IPS DF 6.9 (cell line): ENCODE results near the gene SCARB1.
"Not testable (repeated sequence)": the region's sequence is repeated elsewhere in the genome, so short reads cannot be mapped to it uniquely, and the experiment has no call there.

Experiments used
- DNase-seq: peaks from one replicate; pipeline ENCODE4 v3.0.0-alpha.2; 2013; ENCODE audit warnings: low read depth, low spot score
- H3K27ac ChIP-seq: one replicate; pipeline ENCODE4 v1.5.1; 2013; ENCODE audit warnings: low read length, control low read depth
- H3K27me3 ChIP-seq: 2 replicates; pipeline ENCODE4 v1.6.1; 2013; ENCODE audit warnings: mild to moderate bottlenecking, low read length; ENCODE audit not compliant: control insufficient read depth, insufficient read depth
- H3K36me3 ChIP-seq: 2 replicates; pipeline ENCODE4 v1.6.1; 2013; ENCODE audit warnings: low read length; ENCODE audit not compliant: control insufficient read depth, insufficient read depth
- H3K4me1 ChIP-seq: 2 replicates; pipeline ENCODE4 v1.6.1; 2013; ENCODE audit warnings: low read length; ENCODE audit not compliant: control insufficient read depth, insufficient read depth
- H3K4me3 ChIP-seq: 2 replicates; pipeline ENCODE4 v1.5.1; 2013; ENCODE audit warnings: mild to moderate bottlenecking, low read length
- H3K9me3 ChIP-seq: 2 replicates; pipeline ENCODE4 v1.6.1; 2013; ENCODE audit warnings: low read length, inconsistent platforms; ENCODE audit not compliant: control insufficient read depth, insufficient read depth
- WGBS: extraction: QIAGEN DNeasy Blood & Tissue Kit; methylation state at CpG from one replicate; pipeline ENCODE4 v1.1.7; 2013; ENCODE audit warnings: mixed read lengths, missing lambda C conversion rate; ENCODE audit not compliant: insufficient read length, insufficient coverage; 5-methylcytosine and 5-hydroxymethylcytosine counted together

The SCARB1 gene

GRCh38 chr12:124883263-124884130, 19.8 kb upstream of the SCARB1 start:
- Histone ChIP-seq H3K4me3 (no peak overlapping the region), H3K27me3 (no peaks in the 10 kb centered on the region), H3K4me1 (peaks cover 6% of the 10 kb centered on the region), H3K9me3 (no peaks in the 10 kb centered on the region), H3K36me3 (no peaks in the 10 kb centered on the region), H3K27ac (no peak overlapping the region)
- no peak for DNase-seq
- no CpG with 5 or more reads among the region's 10 CpGs for WGBS

GRCh38 chr12:124881123-124881522, 17.5 kb upstream of the SCARB1 start:
- Histone ChIP-seq H3K4me1 (peaks cover 6% of the 10 kb centered on the region), H3K27me3 (no peaks in the 10 kb centered on the region), H3K9me3 (no peaks in the 10 kb centered on the region), H3K4me3 (no peak overlapping the region), H3K36me3 (no peaks in the 10 kb centered on the region), H3K27ac (no peak overlapping the region)
- no CpG with 5 or more reads among the region's 10 CpGs for WGBS
- no peak for DNase-seq

- not testable (repeated sequence) for H3K27ac ChIP-seq, H3K27me3 ChIP-seq, H3K4me1 ChIP-seq, H3K4me3 ChIP-seq, H3K9me3 ChIP-seq, H3K36me3 ChIP-seq, DNase-seq
- no CpG with 5 or more reads among the region's 11 CpGs for WGBS
Measured at GRCh38 chr12:124880335-124880734, 16.7 kb upstream of the SCARB1 start.

GRCh38 chr12:124878795-124879516, 15.3 kb upstream of the SCARB1 start:
- no peak overlapping the region for H3K27ac ChIP-seq
- no peaks in the 10 kb centered on the region for H3K9me3 ChIP-seq
- WGBS = no CpG with 5 or more reads among the region's 18 CpGs
- DNase-seq = no peak
- no peaks in the 10 kb centered on the region for H3K27me3 ChIP-seq
- no peaks in the 10 kb centered on the region for H3K36me3 ChIP-seq
- no peaks in the 10 kb centered on the region; the same call in 1 of the 2 replicates for H3K4me1 ChIP-seq
- H3K4me3 ChIP-seq = no peak overlapping the region

- Histone ChIP-seq H3K4me1 (no peaks in the 10 kb centered on the region), H3K27me3 (no peaks in the 10 kb centered on the region), H3K4me3 (no peak overlapping the region; the same call in 1 of the 2 replicates), H3K27ac (no peak overlapping the region), H3K36me3 (no peaks in the 10 kb centered on the region), H3K9me3 (no peaks in the 10 kb centered on the region)
- no CpG with 5 or more reads among the region's 3 CpGs for WGBS
- no peak for DNase-seq
Measured at GRCh38 chr12:124877423-124877822, 13.8 kb upstream of the SCARB1 start.

- Histone ChIP-seq H3K4me1 (no peaks in the 10 kb centered on the region), H3K4me3 (no peak overlapping the region), H3K36me3 (no peaks in the 10 kb centered on the region), H3K9me3 (no peaks in the 10 kb centered on the region), H3K27me3 (no peaks in the 10 kb centered on the region), H3K27ac (no peak overlapping the region)
- no CpG with 5 or more reads among the region's 2 CpGs for WGBS
- DNase-seq = no peak
Measured at GRCh38 chr12:124876171-124876570, 12.5 kb upstream of the SCARB1 start.

GRCh38 chr12:124875803-124876132, 12.1 kb upstream of the SCARB1 start:
- H3K27ac ChIP-seq = no peak overlapping the region
- no peaks in the 10 kb centered on the region for H3K36me3 ChIP-seq
- no peak overlapping the region for H3K4me3 ChIP-seq
- DNase-seq = no peak
- no peaks in the 10 kb centered on the region for H3K4me1 ChIP-seq
- H3K27me3 ChIP-seq = no peaks in the 10 kb centered on the region
- no CpG with 5 or more reads among the region's 2 CpGs for WGBS
- no peaks in the 10 kb centered on the region for H3K9me3 ChIP-seq

- DNase-seq = no peak
- no CpG with 5 or more reads among the region's 14 CpGs for WGBS
- H3K36me3 ChIP-seq = no peaks in the 10 kb centered on the region
- no peak overlapping the region for H3K27ac ChIP-seq
- H3K4me1 ChIP-seq = no peaks in the 10 kb centered on the region
- H3K4me3 ChIP-seq = no peak overlapping the region
- no peaks in the 10 kb centered on the region for H3K27me3 ChIP-seq
- H3K9me3 ChIP-seq = no peaks in the 10 kb centered on the region
Measured at GRCh38 chr12:124874988-124875802, 11.5 kb upstream of the SCARB1 start.

GRCh38 chr12:124874188-124874587, 10.5 kb upstream of the SCARB1 start:
- no CpG with 5 or more reads among the region's 4 CpGs for WGBS
- no peaks in the 10 kb centered on the region for H3K27me3 ChIP-seq
- peaks cover 1% of the 10 kb centered on the region; the same call in 1 of the 2 replicates for H3K4me1 ChIP-seq
- H3K36me3 ChIP-seq = no peaks in the 10 kb centered on the region
- no peak for DNase-seq
- no peak overlapping the region for H3K4me3 ChIP-seq
- no peaks in the 10 kb centered on the region for H3K9me3 ChIP-seq
- no peak overlapping the region for H3K27ac ChIP-seq

- no peak for DNase-seq
- Histone ChIP-seq H3K4me1 (peaks cover 3% of the 10 kb centered on the region; the same call in 1 of the 2 replicates), H3K4me3 (no peak overlapping the region), H3K27me3 (no peaks in the 10 kb centered on the region), H3K36me3 (no peaks in the 10 kb centered on the region), H3K27ac (no peak overlapping the region), H3K9me3 (no peaks in the 10 kb centered on the region)
- WGBS = no CpG with 5 or more reads among the region's 11 CpGs
Measured at GRCh38 chr12:124872068-124872719, 8.5 kb upstream of the SCARB1 start.
